Thyroid gland (tissue), 4 donors: ENCODE data around the gene RNU5D-1.

ENCODE experiments used
- POLR2A ChIP-seq, 2 donors: fragments of 450-650 bp; IDR thresholded peaks; one replicate each; pipeline ENCODE4 v1.6.1; 2017; ENCODE audit warnings: antibody characterized with exemption in 2 of 2, mild to moderate bottlenecking in 2 of 2, moderate library complexity in 1 of 2
- TF ChIP-seq, protein P1 (sequence below), 6 experiments: fragments of 200-600 bp in 3 of 6; fragments of 450-650 bp in 3 of 6; sonication (generic) in 3 of 6; IDR thresholded peaks; one replicate each; pipeline ENCODE4 v1.5.1; 2016 to 2019; ENCODE audit warnings: antibody characterized with exemption in 6 of 6, mild to moderate bottlenecking in 2 of 6, inconsistent platforms in 1 of 6, moderate library complexity in 1 of 6

DNA sequence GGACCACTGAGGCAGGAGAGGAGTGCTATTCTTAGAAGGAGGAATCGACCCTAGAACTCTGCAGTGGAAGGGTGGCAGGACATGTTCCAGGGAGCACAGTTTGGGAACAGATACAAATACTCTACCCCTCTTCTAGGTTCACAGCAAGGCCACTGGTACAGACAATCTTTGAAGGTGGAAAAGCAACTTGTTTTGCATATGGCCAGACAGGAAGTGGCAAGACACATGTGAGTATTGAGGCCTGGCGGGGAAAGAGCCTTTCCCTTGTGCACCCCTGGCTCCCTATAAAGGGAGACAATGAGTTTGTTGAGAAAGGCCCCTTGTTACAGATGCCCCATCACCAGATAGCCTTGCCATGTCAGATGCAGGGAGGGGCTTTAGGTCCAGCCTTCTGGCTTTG lies 26.4 kb upstream of the RNU5D-1 start:
- TF ChIP-seq, protein P1, sequence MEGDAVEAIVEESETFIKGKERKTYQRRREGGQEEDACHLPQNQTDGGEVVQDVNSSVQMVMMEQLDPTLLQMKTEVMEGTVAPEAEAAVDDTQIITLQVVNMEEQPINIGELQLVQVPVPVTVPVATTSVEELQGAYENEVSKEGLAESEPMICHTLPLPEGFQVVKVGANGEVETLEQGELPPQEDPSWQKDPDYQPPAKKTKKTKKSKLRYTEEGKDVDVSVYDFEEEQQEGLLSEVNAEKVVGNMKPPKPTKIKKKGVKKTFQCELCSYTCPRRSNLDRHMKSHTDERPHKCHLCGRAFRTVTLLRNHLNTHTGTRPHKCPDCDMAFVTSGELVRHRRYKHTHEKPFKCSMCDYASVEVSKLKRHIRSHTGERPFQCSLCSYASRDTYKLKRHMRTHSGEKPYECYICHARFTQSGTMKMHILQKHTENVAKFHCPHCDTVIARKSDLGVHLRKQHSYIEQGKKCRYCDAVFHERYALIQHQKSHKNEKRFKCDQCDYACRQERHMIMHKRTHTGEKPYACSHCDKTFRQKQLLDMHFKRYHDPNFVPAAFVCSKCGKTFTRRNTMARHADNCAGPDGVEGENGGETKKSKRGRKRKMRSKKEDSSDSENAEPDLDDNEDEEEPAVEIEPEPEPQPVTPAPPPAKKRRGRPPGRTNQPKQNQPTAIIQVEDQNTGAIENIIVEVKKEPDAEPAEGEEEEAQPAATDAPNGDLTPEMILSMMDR (IDR thresholded peaks at IDR 0.05) = no peak
- TF ChIP-seq POLR2A (IDR thresholded peaks at IDR 0.05) = no peak
